ENCODE data around the gene SPRR2A.

- TF ChIP-seq FOXA1 (IDR thresholded peaks at IDR 0.05) (no peak), PKNOX1 (IDR thresholded peaks at IDR 0.05) (no peak), ELF4 (IDR thresholded peaks at IDR 0.05) (no peak), SUZ12 (IDR thresholded peaks at IDR 0.05) (no peak)
Measured at GRCh38 chr1:153095764-153096163, 38.5 kb upstream of the SPRR2A start.

Measured in HEK293T (cell line).